ENCODE measurements around the gene MARCO.

The MARCO gene, protein sequence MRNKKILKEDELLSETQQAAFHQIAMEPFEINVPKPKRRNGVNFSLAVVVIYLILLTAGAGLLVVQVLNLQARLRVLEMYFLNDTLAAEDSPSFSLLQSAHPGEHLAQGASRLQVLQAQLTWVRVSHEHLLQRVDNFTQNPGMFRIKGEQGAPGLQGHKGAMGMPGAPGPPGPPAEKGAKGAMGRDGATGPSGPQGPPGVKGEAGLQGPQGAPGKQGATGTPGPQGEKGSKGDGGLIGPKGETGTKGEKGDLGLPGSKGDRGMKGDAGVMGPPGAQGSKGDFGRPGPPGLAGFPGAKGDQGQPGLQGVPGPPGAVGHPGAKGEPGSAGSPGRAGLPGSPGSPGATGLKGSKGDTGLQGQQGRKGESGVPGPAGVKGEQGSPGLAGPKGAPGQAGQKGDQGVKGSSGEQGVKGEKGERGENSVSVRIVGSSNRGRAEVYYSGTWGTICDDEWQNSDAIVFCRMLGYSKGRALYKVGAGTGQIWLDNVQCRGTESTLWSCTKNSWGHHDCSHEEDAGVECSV

DNA sequence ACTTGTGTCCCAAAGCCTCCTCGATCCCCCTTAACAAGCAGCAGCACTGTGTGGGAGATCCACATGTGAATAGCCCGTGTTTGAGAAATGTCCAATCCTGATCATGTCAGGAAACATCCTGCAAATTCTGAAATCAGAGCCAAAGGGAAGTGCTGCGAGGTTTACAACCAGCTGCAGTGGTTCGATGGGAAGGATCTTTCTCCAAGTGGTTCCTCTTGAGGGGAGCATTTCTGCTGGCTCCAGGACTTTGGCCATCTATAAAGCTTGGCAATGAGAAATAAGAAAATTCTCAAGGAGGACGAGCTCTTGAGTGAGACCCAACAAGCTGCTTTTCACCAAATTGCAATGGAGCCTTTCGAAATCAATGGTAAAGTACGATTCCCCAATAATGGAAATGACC, at the start of gene MARCO:
MARCO (plus strand) TSS at position 164 of the 400 bp plus-strand sequence; CDS start at position 271, 107 bp downstream.
- DNase-seq = no peak

DNA sequence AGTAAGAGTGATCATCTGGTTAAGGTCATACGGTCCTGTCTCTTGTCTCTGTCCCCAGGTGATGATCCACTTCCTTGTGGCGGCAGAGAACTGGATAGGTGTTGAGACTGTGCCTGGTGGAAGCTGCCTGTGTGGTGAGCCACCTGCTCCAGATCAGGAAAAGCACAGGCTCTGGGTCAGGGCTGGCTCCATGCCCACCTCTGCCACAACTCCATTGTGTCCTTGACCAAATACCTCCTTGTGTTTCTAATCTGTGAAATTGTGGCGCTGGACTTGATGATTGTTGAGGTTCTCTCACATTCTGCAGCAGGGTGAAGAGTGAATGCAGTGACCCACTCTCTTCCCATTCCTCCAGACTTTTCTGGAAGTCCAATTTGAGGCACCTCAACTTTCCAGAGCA, 48.9 kb upstream of the MARCO start:
- no peak for DNase-seq

DNA sequence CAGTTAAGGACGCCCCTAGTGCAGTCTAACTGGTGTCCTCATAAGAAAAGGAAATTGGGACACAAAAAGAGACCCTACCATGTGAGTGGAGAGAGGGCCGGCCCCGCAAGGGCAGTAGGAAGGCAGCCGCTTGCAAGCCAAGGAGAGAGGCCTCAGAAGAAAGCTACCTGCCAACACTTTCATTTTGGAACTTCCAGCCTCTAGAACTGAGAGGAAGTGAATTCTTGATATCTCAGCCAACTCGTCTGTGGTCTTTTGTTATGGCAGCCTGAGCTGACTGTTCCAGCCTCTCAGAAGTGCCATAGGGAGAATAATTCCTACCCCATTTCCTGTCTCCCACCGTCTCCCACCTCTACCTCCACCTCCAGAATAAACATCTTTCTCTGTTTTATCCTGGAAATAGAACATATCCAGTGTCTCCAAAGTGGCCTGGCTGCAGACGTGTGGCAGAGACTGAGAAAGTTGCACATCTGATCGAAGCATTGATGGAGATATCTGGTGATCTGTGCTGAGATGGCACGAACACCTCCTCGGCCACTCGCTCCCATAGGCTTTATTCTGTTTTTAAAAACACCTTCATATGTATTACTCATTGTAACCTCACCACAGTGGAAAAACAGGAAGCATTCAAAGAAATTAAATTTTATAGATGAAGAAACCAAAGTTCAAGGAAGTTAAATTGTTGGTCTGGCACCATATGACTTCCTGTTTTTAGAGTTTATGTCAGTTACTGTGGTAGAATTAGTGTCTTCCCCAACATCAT, 39.5 kb upstream of the MARCO start:
- DNase-seq = no peak

DNA sequence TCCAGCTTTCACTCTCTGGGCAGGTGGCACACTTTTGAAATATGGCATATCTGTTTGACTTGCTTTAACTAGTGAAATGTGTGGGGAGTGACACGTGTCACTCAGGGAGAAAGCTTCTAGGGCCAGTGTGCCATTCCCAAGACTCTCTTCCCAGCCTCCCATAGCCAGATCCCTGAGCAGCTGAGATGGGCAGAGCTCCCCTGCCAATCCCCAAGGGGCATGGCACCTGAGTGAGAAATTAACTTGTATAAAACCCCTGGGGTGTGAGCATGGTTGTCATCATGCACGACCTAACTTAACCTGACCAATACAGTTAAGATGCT, 39.0 kb upstream of the MARCO start:
- no peak for DNase-seq

DNA sequence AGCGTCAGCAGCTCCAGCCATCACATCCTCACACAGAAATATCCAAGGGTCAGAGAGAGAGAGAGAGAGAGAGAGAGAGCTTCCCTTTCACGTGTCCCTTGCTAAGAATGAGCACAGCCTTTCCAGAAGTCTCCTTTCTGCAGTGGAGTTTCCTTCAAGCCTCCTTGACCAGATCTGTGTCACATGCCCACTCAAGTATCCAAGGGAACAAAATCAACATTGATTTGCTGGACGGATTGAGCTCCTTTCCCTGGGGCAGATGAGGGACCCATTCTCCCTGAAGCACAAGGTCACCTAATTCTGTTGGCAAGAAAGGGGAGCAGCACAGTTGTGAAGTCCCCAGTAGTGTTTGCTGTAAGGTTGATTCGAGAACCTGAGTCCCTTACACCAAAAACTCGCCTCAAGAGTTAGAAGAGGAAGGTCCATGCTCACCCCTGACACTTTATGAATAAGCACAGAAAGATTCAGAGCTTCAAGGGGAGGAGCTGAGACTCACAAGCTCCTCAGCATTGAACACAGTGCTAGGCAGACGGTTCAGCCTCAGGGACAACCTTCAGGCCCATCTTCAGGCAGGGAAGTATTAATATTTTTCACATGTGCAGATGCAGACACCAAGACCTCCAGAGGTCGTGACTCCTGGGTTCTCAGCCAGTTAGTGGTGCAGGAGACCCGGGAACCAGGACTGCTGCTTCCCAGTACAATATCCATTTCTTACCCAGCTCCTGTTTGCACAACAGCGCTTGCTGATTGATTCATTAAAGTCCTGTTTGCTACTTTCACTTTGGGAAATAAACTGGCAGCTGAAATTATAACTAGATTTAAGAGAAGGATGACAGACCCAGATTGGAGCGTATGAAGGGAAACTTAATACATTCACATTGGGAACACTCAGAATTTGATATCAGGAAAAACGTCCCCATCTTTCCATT, 38.2 kb upstream of the MARCO start:
- no peak for DNase-seq

DNA sequence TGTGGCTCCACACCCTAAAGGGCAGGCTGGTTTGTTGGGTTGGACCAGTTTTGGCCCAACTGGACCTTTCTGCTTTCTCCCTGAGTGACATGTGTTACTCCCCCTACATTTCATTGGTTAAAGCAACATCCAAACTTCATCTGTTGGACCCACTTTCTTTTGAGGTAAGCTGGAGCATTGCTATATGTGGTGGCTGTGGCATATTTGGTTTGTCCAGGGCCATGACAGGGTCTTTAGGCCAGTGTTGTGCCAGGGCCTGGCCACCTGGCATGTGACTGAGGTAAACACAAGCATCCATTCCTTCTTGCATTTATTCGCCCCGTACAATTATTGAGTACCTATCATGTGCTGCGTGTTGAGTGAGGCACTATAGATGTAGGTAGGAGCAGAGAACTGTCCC, 36.8 kb upstream of the MARCO start:
- DNase-seq = no peak

DNA sequence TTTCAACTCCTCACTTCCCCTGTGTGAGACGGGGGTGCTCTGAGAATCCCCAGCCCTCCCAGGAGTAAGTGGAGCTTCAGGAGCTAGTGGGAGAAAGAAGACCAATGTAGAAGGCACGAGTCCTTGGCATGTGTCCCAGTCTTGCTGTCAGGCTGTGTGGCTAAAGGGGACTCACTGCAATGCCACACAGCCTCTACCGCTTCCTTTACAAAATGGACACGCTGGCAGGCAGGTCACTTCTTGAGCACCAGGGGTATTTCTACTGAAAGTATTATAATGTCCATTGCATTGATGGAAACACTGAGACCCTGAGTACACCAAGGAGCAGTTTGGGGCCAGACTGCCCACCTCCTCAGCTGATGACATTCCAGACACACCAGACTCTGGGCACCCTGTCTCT, 35.8 kb upstream of the MARCO start:
- DNase-seq = no peak

DNA sequence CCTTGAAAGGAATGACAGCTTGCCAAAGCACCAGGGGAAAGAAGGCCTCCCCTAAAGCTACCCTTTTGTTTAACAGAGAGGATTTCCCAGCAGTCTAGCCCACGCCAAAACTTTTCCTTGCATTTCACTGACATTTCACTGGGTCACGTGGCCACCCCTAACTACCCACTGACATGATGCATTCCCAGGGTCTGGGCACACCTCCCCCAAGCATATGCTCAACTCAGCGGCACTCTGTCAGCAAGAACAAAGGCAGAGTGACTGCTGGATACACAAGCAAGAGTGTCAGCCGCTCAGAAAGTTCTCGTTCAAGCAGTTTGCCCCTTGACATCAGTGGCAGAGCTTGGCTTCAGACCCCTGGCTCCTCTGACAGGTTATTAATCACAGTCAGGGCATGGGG, 34.2 kb upstream of the MARCO start:
- DNase-seq = no peak

DNA sequence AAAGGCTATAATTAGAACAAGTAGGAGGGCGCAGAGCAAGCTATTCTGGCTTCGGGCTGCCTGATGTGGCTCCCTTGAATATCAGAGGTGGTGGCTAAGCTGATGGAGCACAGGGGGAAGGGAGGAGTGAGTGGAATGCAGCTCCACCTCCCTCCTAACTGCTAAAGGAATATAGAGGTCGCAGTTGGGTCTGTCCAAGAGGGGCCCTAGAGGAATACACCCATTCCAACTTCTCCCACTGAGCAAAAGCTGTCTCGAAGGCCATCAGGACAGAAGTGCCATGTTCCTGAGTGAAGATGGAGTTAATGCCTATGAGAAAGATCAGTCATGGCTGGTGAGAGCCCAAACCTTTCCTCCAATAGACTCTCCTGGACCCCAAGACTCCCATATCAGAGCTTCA, 32.8 kb upstream of the MARCO start:
- DNase-seq = no peak

DNA sequence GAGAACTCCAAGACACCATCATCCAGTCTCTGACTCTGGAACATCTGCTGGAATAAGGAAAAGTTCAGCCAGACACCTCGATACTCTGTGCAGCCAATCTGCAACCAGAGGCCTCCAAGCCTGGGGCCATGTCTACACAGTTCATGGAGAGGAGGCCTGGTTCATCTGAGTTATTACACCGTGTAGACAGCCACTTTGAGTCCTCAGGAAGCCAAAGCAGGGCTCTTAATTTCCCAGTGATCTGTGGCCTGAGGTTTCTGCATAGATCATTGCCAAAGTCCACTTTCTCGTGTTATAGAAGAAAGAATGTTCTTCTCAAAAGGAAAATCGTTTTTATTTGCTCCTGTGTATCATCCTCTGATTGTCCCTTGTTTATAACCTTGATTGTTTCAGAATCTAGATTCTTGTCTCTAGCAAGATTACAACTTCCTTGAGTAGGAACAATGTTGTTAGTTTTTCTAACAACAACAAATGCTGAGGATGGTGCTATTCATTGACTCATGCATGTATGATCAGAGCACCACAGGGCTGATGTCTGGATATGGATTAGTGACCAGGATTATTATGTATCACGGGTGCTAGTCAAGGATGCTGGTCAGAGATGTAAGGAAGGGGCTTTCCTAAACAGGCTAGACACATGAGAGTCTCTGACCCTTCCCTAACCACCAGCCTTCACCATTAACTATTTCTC, 30.7 kb upstream of the MARCO start:
- no peak for DNase-seq

DNA sequence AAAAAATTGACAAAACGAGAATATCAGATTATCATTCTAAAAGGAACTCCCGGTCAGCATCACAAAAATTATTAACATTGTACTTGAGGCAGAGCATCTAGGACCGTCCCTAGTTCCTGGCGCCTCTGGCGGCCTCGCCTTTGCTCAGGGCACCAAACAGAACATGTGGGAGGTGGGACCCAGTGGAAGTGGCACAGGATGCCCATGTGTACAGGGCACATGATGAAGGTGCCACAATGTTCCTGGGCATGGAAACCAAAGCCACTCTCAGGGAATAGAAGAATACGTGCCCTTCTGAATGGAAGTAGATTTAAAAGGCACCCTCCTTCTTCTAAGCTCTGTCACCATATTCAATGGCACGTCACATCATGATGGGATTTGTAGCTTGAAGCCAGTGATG, 30.1 kb upstream of the MARCO start:
- DNase-seq = no peak

DNA sequence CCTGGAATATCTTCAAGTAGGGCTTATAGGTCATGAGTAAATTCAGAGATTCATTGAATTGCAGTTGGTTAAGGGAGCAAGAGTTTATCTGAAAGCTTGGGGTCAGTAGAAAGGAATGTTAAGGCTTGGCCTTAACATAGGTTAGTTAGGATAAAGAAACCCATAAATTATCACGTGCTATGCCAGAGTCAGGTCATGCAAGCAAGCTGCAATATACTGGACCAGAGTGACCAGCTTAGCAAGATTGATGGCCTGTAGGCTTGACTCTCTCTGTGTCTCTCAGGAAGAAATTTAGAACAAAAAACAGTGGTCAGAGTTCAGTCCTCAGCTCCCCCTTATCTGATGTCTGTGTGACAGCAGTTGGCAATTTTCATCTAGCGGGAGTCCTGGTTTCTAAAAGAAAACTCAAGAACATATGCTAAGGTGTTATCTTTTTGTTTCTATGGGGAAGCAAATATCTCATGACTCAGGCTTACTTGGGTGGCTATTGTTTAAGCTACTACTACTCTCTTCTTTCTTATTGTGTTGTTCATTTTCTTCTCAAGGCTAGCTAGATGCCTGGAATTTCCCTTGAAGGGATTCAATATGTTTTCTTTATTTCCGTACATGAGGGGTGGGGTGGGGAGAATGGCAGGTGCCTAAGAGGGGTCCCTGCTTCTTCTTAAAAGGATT, 28.7 kb upstream of the MARCO start:
- DNase-seq = no peak

DNA sequence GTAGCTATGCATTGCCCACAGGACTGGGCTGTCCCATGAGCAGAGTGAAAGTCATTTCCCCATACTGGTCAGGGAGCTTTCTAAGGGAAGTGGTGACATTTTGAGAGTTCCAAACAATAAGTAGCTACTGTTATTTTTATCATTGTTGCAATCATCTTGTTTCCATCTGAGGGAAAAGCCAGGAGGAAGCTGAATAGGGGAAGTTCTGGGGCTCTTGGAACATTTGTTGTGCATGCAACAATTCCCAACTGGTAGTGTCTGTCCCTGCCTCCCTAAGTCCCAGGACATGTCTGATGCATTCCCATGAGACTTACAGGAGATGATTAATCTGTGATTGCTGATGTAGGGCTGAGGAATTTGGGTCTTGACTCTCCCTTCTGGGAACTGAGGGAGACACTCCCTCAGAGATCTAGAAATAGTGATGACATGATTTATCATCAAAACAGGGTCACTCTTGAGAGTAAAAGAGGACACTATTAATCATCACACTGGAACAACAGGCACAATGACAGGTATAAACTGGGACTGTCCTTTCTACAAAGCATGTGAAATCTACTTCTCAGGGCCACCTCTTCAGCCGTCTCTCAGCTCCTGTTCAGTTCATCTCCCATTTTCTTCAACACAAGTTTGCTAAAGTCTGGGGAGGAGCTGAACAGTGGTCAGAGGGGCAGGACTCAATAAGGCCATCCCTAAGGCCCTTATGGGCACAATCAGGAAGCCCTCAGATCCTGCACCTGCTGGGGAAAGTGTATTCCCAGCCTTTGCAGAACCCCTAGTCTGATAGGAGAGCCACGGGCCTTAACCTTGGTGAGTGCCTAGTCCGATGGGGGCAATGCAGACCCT, 28.0 kb upstream of the MARCO start:
- DNase-seq = no peak

DNA sequence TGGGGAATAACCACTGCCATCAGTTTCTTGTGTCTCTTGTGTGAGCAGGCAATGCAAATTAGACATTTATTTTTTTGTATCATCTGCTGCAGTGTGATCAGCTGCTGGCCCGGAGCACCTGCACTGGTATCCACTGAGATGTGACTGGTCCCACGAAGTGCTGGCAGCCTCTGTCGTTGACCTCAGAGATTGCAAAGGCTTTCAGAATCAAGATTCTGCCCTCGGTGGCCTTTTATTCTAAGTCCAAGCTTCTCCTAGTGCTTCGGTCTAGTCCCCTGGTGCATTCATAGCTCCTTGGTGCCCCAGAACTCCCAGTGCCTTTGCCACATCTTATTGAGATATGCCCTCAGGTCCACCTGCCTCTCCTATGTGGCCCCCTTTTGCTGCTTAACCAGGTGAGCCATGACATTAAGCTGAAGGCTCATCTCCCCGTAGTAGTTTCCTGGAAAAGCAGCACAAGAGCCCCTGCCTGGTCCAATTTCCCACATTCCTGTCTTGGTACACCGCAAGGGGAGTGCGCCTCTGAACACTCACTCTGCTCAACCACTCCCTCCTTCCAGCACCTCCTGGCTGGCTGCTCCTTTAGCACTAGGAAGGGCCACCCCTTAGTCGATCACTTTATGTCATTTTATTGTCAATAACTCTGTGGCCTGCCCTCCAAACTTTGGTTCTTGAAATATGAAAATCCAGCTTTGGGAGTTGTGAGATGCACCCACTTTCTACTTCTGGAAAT, 27.1 kb upstream of the MARCO start:
- no peak for DNase-seq

DNA sequence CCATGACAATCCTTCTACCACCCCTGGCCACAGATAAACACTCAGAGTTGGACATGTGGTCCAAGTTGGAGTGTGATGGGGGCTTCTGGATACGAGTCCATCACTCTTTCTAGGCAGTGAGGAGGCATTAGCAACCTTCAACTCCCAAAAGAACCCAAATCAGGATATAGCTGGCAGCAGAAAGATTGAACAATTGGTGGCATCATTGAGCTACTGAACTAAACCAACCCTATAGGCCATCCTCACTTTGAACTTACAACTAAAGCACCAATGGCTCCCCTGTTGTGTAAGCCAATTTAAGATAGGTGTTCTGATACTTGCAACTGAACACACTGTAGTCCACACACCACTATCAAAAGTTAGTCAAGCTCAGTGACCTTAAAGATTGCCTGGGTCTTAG, 24.0 kb upstream of the MARCO start:
- no peak for DNase-seq

DNA sequence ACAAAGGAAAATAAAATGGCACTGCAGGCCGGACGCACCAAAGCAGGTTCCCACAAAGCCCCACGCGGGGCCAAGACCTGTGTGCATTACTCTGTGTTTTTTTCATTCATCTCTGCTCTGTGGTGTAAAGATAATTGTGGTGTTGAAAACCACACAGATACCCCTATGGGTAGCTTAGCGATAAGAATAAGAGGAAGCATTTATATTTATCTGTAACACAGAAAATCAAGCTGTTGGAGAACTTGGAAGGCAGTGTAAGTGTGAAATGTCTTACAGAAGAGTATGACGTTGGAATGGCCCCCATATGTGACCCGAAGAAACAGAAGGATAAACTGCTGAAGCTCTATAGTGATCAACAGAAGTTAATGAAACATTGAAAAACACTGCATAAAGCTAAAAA, 20.3 kb upstream of the MARCO start:
- no peak for DNase-seq

DNA sequence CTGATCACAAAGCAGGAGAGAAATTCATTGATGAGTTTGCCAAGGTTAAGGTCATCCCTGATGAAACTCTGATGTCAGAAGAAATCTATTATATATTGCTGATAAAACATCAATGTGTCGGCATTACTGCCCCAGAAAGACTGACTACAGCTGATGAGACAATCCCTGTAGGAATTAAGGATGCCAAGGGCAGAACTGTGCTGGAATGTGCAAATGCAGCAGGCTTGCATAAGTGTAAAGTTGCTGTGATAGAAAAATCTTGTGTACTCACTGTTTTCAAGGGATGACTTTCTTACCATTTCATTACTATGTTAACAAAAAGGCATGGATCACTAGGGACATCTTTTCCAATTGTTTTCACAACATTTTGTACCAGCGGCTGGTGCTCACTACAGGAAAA, 19.7 kb upstream of the MARCO start:
- DNase-seq = no peak

DNA sequence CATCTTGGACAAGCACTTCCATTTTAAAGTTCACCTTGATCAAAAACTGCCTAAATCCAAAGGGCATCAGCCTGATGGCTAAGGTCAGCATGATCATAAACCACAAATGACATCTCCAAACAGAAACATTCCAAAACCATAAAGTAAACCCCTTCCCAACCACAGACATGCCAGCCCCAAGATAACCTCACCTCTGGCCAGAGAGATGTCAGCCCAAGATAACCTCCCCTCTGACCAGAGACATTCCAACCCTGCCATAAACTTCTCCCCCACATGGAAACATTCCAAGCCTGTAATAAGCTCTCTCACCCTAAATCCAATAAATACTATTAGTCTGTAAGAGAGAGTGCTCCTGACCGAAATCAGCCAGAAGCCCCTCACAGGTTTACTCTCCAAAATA, 18.6 kb upstream of the MARCO start:
- no peak for DNase-seq

DNA sequence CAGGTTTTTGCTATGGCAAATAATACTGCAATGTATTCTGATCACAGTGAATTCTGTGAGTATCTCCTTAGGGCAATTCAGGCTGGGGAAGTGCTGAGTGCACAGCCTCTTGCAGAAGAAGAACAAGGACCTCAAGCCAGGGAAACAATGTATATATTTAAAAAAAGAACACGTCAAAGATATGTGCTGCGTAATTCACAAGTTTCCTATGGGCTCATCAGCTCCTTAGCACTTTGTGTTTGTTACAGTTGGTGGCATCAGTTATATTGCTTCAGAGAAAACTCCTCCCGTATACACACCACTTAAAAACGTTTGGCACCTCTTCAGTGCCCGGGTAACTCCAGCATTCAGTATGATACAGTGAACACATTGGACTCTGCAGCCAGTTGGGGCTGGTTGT, 16.5 kb upstream of the MARCO start:
- no peak for DNase-seq

DNA sequence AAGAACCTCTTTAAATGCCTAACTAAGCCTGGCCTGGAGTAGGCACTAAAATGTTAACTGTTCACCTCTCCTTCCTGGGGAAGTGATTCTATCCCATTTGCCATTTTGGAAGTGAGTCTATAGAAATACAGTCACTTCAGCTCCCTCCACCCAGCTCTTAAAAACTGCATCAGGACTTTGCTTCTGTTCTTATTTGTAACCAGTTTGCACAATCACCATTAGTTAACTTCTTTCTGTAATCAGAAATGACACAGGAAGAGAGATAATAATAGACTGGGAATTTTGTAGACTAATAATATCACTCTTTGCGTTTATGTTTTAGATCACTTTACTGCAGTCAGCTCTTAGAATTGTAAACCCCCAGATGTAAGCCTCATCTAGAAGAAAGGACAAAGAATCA, 16.0 kb upstream of the MARCO start:
- no peak for DNase-seq

Data from NCI-H510A (cell line).